SK-N-SH (cell line): ENCODE data around the gene SMIM20. TPM values are rescaled to one million over a fixed set of nuclear protein-coding genes. Genes with fewer than 3 reads are reported as not detected.

ENCODE experiments used
- CTCF ChIA-PET: fragments of 300-600, 350-600 bp; formaldehyde crosslinking; extraction: SDS; loops from one replicate; lab custom pipeline; 2021; lab: Yijun Ruan, JAX
- POLR2A ChIA-PET: fragments of 350-600 bp; sonication (Branson Sonifier 250); formaldehyde crosslinking; extraction: SDS; loops from one replicate; lab custom pipeline; 2020; ENCODE audit warnings: antibody characterized with exemption, inconsistent platforms; lab: Yijun Ruan, JAX
- DNase-seq: peaks from one replicate; pipeline ENCODE4 v3.0.0; 2012
- H2AFZ ChIP-seq: fragments of 200-600 bp; sonication (generic); 2 replicates; pipeline ENCODE4 v1.8.1; 2016; ENCODE audit warnings: antibody characterized with exemption, mild to moderate bottlenecking, low read depth
- H3F3A ChIP-seq: fragments of 200-600 bp; sonication (generic); replicated peaks from 2 replicates; pipeline ENCODE3; 2016; ENCODE audit warnings: antibody characterized with exemption, mild to moderate bottlenecking; ENCODE audit not compliant: insufficient read depth
- H3K27ac ChIP-seq, 2 experiments: fragments of 200-500 bp in 1 of 2; fragments of 200-600 bp in 1 of 2; sonication (Bioruptor generic) in 1 of 2; sonication (generic), shearing (Covaris generic) in 1 of 2; 2 replicates each; pipeline versions ENCODE4 v1.5.1 to v1.6.1; 2014 to 2016; ENCODE audit warnings: low read depth in 2 of 2, inconsistent platforms in 1 of 2, low read length in 1 of 2, mild to moderate bottlenecking in 1 of 2, mixed read lengths in 1 of 2
- H3K27me3 ChIP-seq: fragments of 200-600 bp; sonication (generic), shearing (Covaris generic); 2 replicates; pipeline ENCODE4 v1.6.1; 2016; ENCODE audit warnings: mixed run types; ENCODE audit not compliant: insufficient read depth
- H3K36me3 ChIP-seq, 2 experiments: fragments of 200-500 bp in 1 of 2; fragments of 200-600 bp in 1 of 2; sonication (Bioruptor generic) in 1 of 2; sonication (generic) in 1 of 2; replicated peaks in 1 of 2; 2 replicates each; pipeline versions ENCODE3 to v1.5.1; 2014 to 2016; ENCODE audit warnings: low read length in 1 of 2, mild to moderate bottlenecking in 1 of 2; ENCODE audit not compliant: insufficient read depth in 2 of 2, control insufficient read depth in 1 of 2
- H3K4me1 ChIP-seq, 2 experiments: fragments of 200-500 bp in 1 of 2; fragments of 200-600 bp in 1 of 2; sonication (Bioruptor generic) in 1 of 2; sonication (generic), shearing (Covaris generic) in 1 of 2; 2 replicates each; pipeline versions ENCODE4 v1.5.1 to v1.6.1; 2014 to 2016; ENCODE audit warnings: low read depth in 1 of 2, low read length in 1 of 2, mixed run types in 1 of 2; ENCODE audit not compliant: insufficient read depth in 2 of 2, control insufficient read depth in 1 of 2
- H3K4me2 ChIP-seq: fragments of 200-600 bp; sonication (generic), shearing (Covaris generic); 2 replicates; pipeline ENCODE4 v1.6.1; 2017; ENCODE audit warnings: mixed run types
- H3K4me3 ChIP-seq, 2 experiments: fragments of 200-500 bp in 1 of 2; fragments of 200-600 bp in 1 of 2; sonication (Bioruptor generic) in 1 of 2; sonication (generic), shearing (Covaris generic) in 1 of 2; 2 replicates each; pipeline versions ENCODE4 v1.5.1 to v1.8.1; 2014 to 2016; ENCODE audit warnings: low read depth in 2 of 2, inconsistent platforms in 1 of 2, low read length in 1 of 2, mild to moderate bottlenecking in 1 of 2, mixed read lengths in 1 of 2, moderate library complexity in 1 of 2
- H3K79me2 ChIP-seq: fragments of 200-600 bp; sonication (generic); 2 replicates; pipeline ENCODE4 v1.8.1; 2017; ENCODE audit warnings: mild to moderate bottlenecking; ENCODE audit not compliant: insufficient read depth
- H3K9ac ChIP-seq: fragments of 200-600 bp; sonication (generic); 2 replicates; pipeline ENCODE4 v1.6.1; 2017; ENCODE audit warnings: mixed run types
- H3K9me2 ChIP-seq: fragments of 200-600 bp; sonication (generic); 2 replicates; pipeline ENCODE4 v1.6.1; 2017; ENCODE audit warnings: mixed run types
- H3K9me3 ChIP-seq: fragments of 200-600 bp; sonication (generic); 2 replicates; pipeline ENCODE4 v1.6.1; 2017; ENCODE audit warnings: mixed run types, mild to moderate bottlenecking, moderate library complexity
- H4K20me1 ChIP-seq: fragments of 200-600 bp; sonication (generic); 2 replicates; pipeline ENCODE4 v1.6.1; 2017; ENCODE audit warnings: mild to moderate bottlenecking, mixed run types; ENCODE audit not compliant: insufficient read depth
- CHD2 ChIP-seq: fragments of 150-350 bp; IDR thresholded peaks from 2 replicates; pipeline ENCODE4 v1.6.1; 2018; ENCODE audit warnings: low read length; ENCODE audit not compliant: partially characterized antibody
- EP300 ChIP-seq, 2 experiments: IDR thresholded peaks; 2 replicates each; pipeline versions ENCODE4 v1.4.0 to v1.6.1; 2012; ENCODE audit warnings: borderline replicate concordance in 1 of 2, low read depth in 1 of 2, low read length in 1 of 2
- EZH2phosphoT487 ChIP-seq: fragments of 200-600 bp; sonication (generic); IDR thresholded peaks from 2 replicates; pipeline ENCODE4 v1.6.1; 2017; ENCODE audit warnings: low read depth, mixed run types, mild to moderate bottlenecking, antibody characterized with exemption, moderate library complexity, borderline replicate concordance
- FOXJ3 ChIP-seq: sonication (generic); formaldehyde crosslinking; IDR thresholded peaks from 2 replicates; pipeline ENCODE4 v1.5.1; 2020; ENCODE audit warnings: mild to moderate bottlenecking, missing genetic modification reagents
- FOXM1 ChIP-seq: IDR thresholded peaks from 2 replicates; pipeline ENCODE4 v1.4.0; 2012; ENCODE audit warnings: low read depth, mild to moderate bottlenecking
- GABPA ChIP-seq: IDR thresholded peaks from 2 replicates; pipeline ENCODE4 v1.4.0; 2012; ENCODE audit warnings: low read depth, mild to moderate bottlenecking
- GATA2 ChIP-seq: sonication (generic); formaldehyde crosslinking; IDR thresholded peaks from 2 replicates; pipeline ENCODE4 v1.5.0; 2020; ENCODE audit warnings: mild to moderate bottlenecking, missing genetic modification reagents
- MAX ChIP-seq: IDR thresholded peaks from 2 replicates; pipeline ENCODE4 v1.4.0; 2012; ENCODE audit warnings: low read depth
- NFIC ChIP-seq: IDR thresholded peaks from 2 replicates; pipeline ENCODE4 v1.4.0; 2012; ENCODE audit warnings: borderline replicate concordance
- NRF1 ChIP-seq: IDR thresholded peaks from 2 replicates; pipeline ENCODE4 v1.6.1; 2012; ENCODE audit warnings: low read depth, mild to moderate bottlenecking, low read length
- WGBS: methylation state at CpG from one replicate; pipeline ENCODE4 v1.1.6; 2017; ENCODE audit warnings: low lambda C conversion rate; 5-methylcytosine and 5-hydroxymethylcytosine counted together
- polyA plus RNA-seq, 3 experiments: library from polyadenylated mRNA; depleted of rRNA; stranded (reverse); fragments of >200 nt; gene quantifications; 2 replicates each; pipeline ENCODE4 v1.2.3, GENCODE V29; 2012
- TF ChIP-seq, protein P1 (sequence below): IDR thresholded peaks from 2 replicates; pipeline ENCODE4 v1.6.1; 2012; ENCODE audit warnings: mild to moderate bottlenecking, low read depth, low read length, moderate library complexity
- TF ChIP-seq, protein P2 (sequence below): IDR thresholded peaks from 2 replicates; pipeline ENCODE4; 2012

SMIM20 gene
- polyA plus RNA-seq, 1 of the 3 experiments (the other 2 are of a cell fraction) = 39.4 TPM

DNA sequence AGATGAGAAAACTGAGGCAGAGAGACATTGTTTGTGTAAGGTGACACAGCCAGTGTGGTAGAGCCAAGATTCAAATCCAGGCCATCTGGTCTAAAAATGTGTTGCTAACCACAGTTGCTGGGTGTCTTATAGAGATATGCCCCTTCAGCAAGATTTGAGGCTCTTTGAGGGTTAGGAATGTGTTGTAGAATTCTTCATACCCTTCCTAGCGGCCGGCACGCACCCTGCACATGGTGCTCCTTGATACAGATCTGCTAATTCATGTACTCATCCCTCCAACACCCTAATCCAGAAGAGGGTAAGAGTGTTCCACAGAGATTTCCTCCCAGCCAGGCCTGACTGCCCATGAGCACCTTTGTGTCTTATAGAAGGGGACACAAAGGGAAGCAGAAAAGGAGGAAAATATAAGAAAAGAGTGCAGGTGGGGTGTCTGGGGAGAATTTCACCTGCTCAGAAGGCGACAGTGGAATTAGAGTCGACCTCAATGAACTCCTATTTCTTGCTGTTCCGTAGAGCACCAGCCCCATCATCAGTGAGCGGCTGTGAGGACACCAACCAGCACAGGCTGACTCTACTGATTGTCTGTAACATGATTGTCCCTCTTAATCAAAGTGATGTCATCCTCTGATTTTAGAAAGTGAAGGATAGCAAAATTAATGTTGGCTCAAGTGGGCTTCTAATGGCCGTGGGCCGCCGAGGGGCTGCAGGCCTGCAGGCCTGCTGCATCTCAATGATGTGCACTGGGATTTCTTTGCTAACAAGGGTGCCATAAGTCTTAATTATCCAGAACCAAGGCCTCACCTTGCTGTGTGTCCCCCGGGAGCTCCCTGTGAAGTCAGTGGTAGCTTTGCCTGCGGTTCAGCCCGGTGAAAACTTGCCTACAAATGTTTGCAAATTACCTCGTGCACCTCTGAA is 24.2 kb upstream of the SMIM20 start:
- ChIA-PET POLR2A (no interaction called here), CTCF (no interaction called here)
- no peak overlapping the region for H3K4me2 ChIP-seq
- H3K27ac ChIP-seq = no peak overlapping the region
- no peaks in the 10 kb centered on the region for H3K27me3 ChIP-seq
- H3K4me1 ChIP-seq = peaks cover 1 to 2% of the 10 kb centered on the region in 2 experiments; a peak in 2 of 4 replicates
- 77% methylated on average over 11 of the region's 14 CpGs for WGBS
- TF ChIP-seq MAX = no peak
- TF ChIP-seq FOXM1 = no peak
- TF ChIP-seq FOXJ3 (CRISPR knock-in tag) = no peak
- TF ChIP-seq GABPA = no peak
- TF ChIP-seq, protein P1, sequence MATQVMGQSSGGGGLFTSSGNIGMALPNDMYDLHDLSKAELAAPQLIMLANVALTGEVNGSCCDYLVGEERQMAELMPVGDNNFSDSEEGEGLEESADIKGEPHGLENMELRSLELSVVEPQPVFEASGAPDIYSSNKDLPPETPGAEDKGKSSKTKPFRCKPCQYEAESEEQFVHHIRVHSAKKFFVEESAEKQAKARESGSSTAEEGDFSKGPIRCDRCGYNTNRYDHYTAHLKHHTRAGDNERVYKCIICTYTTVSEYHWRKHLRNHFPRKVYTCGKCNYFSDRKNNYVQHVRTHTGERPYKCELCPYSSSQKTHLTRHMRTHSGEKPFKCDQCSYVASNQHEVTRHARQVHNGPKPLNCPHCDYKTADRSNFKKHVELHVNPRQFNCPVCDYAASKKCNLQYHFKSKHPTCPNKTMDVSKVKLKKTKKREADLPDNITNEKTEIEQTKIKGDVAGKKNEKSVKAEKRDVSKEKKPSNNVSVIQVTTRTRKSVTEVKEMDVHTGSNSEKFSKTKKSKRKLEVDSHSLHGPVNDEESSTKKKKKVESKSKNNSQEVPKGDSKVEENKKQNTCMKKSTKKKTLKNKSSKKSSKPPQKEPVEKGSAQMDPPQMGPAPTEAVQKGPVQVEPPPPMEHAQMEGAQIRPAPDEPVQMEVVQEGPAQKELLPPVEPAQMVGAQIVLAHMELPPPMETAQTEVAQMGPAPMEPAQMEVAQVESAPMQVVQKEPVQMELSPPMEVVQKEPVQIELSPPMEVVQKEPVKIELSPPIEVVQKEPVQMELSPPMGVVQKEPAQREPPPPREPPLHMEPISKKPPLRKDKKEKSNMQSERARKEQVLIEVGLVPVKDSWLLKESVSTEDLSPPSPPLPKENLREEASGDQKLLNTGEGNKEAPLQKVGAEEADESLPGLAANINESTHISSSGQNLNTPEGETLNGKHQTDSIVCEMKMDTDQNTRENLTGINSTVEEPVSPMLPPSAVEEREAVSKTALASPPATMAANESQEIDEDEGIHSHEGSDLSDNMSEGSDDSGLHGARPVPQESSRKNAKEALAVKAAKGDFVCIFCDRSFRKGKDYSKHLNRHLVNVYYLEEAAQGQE = no peak
- TF ChIP-seq CHD2 = no peak
- no peak for TF ChIP-seq GATA2
- TF ChIP-seq NRF1 = no peak
- TF ChIP-seq EZH2phosphoT487 = no peak
- TF ChIP-seq NFIC = no peak
- TF ChIP-seq EP300 (IDR thresholded peaks at IDR 0.05; ENCODE audit: borderline replicate concordance in 1 of 2, low read depth in 1 of 2, low read length in 1 of 2) = no peak
- TF ChIP-seq, protein P2, sequence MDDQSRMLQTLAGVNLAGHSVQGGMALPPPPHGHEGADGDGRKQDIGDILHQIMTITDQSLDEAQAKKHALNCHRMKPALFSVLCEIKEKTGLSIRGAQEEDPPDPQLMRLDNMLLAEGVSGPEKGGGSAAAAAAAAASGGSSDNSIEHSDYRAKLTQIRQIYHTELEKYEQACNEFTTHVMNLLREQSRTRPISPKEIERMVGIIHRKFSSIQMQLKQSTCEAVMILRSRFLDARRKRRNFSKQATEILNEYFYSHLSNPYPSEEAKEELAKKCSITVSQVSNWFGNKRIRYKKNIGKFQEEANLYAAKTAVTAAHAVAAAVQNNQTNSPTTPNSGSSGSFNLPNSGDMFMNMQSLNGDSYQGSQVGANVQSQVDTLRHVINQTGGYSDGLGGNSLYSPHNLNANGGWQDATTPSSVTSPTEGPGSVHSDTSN = no peak
- H3K4me3 ChIP-seq = no peak overlapping the region
- no peak for DNase-seq
- H3K9me3 ChIP-seq = no peaks in the 10 kb centered on the region
- H3K9ac ChIP-seq = no peak overlapping the region
- H2AFZ ChIP-seq = no peak overlapping the region
- H4K20me1 ChIP-seq = no peaks in the 10 kb centered on the region
- H3F3A ChIP-seq = no peaks in the 10 kb centered on the region
- no peaks in the 10 kb centered on the region for H3K9me2 ChIP-seq
- H3K36me3 ChIP-seq = no peaks in the 10 kb centered on the region
- H3K79me2 ChIP-seq = no peaks in the 10 kb centered on the region
